ENCODE measurements around the gene PTTG1IP.
"Not testable (repeated sequence)": the region's sequence is repeated elsewhere in the genome, so short reads cannot be mapped to it uniquely, and the experiment has no call there.

Gene PTTG1IP
- 77.7 to 214 (median 90.0) reads per million in 4 experiments for total RNA-seq

- peak; percentile 99 for DNase-seq
These were observed at the start of gene PTTG1IP for GRCh38 chr21:44873356-44874239. TSS of gene PTTG1IP (minus strand) at chr21:44873690. CDS start at chr21:44873616, 74 bp downstream.

- no peak for DNase-seq
These were observed 48.4 kb upstream of the PTTG1IP start for GRCh38 chr21:44921928-44922327.

GRCh38 chr21:44920694-44921604, 47.5 kb upstream of the PTTG1IP start, which contains the start of gene ITGB2:
TSS of gene ITGB2 (minus strand) at chr21:44920899. CDS start at chr21:44910782, 10,117 bp downstream.
- DNase-seq, result peak; percentile 19

DNA sequence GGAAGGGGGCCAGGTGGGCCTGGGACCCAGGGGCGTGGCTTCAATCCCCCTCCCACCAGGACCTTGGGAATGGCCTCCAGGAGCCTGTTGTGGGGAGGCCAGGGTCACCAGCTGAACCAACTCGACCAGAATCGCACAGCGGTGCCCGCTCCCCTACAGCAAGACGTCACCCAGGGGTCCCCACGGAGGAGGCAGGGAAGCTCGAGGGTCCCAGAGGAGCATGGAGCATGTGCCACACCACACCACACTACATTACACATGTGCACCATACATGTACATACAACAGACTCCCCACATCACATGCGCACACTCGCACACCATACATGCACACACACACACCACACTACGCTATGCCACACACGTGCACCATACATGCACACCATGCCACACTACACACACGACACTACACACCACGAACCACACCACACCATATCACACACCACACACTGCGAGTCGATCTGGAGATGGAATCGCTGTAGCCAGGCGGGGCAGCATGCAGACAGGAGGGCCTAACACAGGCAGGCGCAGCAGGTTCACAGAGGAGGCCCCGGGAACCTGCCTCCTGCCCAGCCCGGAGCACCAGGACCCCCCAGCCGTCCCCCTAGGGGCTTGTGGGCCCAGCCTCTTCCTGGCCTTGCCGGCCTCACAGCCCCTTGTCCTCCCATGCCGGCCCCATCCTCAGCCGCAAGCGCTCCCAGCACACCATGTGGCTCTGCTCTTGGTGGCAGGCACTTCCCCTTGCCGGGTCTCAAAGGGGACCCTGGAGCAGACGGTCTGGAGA, 46.6 kb upstream of the PTTG1IP start:
- DNase-seq, result no peak

DNA sequence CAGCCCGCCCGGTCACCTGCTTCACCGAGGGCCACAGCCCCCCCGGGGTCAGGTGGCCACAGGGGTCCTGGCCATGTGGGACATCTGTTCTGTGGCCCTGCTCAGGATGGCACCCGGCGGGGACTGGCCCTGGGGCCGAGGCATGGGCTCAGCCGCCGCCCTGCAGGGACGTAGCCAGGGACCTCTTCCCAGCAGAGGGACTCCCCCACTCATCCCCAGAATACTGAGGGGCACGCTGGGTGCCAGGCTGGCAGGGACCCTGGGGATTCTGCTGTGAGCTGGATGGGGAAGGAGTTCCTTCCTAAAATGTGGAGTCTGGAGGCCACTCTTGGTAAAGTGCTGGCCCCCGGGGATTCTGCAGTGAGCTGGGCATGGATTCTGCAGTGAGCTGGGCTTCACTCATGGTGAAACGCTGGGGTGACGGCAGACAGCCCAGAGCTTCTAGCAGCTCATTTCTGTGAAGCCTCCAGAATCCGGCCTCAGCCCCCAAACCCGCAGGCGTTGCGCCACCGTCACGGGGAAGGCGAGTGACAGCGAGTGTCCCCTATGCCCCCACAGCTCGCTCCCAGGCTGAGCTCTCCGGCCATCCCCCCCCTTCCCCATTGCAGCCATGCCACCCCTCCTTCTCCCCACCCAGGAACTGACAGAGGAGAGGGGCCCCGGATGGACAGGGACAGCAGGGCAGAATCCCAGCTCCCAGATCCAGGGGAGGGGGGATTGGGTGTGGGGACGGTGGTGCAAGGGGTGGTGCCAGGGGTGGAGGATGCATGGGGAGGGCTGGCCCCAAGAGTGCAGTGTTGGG, 45.8 kb upstream of the PTTG1IP start:
- DNase-seq, result no peak

DNA sequence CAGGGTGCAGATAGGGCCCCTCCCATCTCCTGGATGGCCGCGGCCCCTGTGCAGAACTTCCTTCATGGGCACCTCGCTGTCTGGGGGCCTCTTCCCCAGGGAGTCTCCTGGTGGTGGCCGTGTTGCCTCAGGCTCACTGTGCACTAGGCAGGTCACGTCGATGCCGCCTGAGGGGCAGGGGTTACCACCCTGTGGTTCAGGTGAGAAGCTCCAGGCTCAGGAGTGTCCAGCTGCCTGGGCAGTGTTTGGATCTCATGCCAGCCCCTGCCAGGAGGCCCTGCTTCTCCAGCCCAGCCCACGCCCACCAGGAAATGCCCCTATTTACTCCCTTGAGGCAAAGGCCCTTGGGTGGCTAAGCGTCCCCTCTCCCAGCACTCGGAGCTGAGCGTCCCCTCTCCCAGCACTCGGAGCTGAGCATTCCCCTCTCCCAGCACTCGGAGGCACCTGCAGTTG, 45.1 kb upstream of the PTTG1IP start:
- no peak for DNase-seq

DNA sequence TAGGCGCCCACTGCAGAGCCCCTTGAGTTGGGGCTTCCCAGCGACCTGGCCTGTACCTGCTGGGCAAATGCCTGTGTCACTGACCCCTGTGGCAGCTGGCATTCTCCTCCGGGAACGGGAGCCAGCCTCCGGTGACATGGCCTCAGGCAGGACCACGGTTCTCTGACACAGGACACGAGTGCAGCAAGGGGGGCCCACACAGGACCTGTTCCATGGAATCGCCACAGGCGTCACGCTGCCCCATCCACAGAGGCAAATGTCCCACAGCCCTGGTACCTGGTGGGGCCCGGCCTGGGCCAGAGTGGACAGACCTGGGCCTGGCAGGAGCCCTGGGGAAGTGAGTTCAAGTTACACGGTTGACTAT, 44.6 kb upstream of the PTTG1IP start:
- DNase-seq, result no peak

GRCh38 chr21:44917446-44918106, 44.1 kb upstream of the PTTG1IP start:
- DNase-seq, result no peak

DNA sequence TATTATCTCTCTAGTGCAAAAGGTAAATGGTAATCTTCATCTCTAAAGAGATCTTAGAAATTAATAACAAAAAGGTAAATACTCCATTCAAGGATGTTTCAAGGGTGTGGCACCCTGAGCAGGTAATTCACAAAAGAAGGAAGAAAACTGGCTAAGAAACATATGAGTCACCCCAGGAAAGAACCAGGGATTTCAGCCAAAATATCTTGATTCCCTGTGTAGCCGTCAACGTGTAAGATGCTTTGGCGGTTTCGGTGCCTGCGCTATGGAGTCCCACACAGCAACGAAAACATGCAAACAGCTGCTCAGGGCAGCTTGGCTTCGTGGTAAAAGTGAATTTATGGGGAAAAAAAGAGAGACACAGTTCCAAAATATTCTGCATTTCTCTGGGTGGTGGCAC, 43.5 kb upstream of the PTTG1IP start:
- no peak for DNase-seq

- no peak for DNase-seq
These were observed 40.8 kb upstream of the PTTG1IP start for GRCh38 chr21:44914176-44914874.

DNA sequence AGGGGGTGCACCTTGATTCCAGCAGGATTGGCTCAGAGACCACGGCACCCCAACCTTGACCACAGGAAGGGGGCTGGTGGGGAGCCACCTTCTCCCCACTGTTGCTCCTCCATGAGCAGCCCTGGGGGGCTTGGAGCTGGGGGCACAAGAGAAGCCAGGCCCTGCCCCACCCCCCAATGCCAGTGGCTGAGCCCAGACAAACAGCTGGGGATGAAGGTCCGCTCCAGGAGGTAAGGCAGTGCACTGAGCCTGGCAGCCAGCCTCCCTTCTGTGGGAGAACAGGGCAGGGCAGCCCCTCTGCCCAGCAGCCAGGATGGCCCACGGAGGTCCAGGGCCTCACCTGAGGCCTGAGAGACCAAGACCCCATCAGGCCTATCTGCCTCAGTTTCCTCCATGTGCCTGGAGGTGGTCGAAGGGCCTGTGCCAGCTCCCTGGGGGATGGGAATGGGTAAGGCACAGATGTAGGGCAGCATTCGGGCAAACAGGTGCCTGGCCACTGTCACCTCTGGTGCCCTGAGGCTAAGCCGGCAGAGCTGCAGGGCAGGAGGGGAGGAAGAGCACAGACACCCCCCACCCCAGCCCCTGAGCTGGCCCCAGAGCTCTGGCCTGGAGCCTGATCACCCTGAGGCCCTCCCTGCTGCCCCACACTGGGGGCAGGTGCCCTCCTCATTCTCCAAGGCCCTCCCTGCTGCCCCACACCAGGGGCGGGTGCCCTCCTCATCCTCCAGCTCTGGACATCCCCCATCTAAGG, 40.1 kb upstream of the PTTG1IP start:
- DNase-seq, result no peak

GRCh38 chr21:44912506-44913412, 39.3 kb upstream of the PTTG1IP start:
- not testable (repeated sequence) for DNase-seq

GRCh38 chr21:44912158-44912473, 38.6 kb upstream of the PTTG1IP start:
- DNase-seq, result no peak

DNA sequence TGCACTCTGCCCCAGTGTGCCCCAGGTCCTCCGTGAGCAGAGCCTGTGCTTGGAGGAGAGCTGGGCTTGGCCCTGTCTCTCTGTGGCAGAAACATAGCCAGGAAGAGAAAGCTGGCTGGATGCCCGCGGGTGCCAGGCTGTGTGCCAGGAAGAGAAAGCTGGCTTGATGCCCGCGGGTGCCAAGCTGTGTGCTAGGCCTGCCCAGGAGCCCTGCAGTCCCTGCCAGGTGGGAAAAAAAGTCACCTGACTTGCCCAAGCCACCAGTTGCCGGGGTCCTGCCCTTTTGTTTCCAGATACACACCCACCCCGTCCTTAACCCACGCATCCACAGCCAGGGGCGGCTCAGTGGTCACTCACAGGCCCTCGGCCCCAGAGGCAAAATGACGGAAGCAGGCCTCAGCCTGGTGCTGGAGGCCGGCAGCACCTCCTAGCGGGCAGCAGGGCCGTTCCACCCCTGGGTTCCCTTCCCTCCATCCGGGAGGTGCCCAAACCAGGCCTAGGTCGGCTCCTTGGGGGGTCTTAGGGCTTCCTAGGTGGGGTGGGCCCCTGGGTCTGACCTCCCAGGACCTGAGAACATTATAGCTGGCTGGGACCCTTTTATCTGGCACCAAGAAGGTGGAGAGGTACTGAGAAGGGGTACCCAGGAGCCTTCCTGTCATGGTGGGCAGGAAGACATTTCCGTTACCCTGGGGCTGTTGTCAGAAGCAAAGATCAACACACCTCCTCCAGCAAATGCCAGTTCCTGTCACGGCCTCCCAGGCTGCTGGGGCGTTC, 38.1 kb upstream of the PTTG1IP start:
- peak; percentile 49 for DNase-seq

DNA sequence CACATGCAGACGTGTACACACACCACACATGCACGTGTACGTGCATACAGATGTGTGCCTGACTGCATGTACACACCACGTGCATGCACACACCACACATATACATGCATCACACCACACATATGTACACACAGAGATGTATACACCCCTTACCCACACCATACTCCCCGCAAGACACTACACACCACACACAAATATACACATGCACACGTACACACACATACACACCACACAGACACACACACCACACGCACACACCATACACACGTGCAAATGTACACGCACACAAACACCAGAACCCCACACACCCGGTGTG, 37.5 kb upstream of the PTTG1IP start:
- DNase-seq, result no peak

DNA sequence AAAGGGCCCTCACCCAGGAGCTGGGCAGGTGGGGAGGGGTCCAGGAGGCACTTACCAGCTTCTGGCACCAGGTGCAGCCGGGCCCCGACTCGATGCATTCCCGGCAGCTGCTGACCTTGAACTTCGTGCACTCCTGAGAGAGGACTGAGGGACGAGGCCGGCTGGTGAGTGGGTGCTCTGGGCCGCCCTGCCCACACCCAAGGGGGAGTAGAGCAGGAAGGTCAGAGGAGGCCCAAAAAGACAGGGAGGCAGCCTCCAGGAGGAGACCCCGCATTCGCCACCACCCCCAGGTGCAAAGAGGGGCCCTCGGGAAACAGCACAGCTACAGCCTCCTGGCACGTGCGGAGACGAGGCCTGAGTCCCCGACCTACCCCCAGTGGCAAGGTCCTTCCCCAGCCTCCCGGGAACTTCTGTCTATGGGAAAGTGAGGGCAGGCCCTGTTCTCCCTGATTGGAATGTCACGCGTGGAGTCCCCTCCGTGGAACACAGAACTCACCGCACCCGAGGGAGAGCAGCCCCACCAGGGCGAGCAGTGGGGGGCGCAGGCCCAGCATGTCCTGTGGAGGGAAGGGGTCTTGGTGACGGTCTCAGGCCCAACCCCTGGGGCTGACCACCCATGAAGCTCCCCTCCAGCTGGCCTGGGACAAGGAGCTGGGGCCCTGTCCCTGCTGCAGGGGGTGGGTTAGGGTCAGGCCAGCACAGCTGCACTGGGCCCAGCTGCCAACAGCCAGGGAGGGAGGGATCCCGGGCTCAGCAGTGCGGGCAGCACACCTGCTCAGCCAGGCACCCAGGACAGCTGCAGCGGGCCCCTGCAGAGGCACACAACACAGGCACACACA, 37.0 kb upstream of the PTTG1IP start:
- no peak for DNase-seq

GRCh38 chr21:44909719-44910118, 36.2 kb upstream of the PTTG1IP start:
- no peak for DNase-seq

Measured in effector CD8-positive, alpha-beta T cell (primary cell).